Rectal smooth muscle tissue (tissue), 1 donor: ENCODE results near the gene NDRG2.

Source experiments
- H3K27ac ChIP-seq: one replicate; pipeline ENCODE4 v1.7.0; 2013; ENCODE audit warnings: low read depth, low read length, inconsistent platforms
- H3K27me3 ChIP-seq: one replicate; pipeline ENCODE4 v1.7.0; 2013; ENCODE audit warnings: low read length; ENCODE audit not compliant: control insufficient read depth, insufficient read depth
- H3K36me3 ChIP-seq: one replicate; pipeline ENCODE4 v1.7.0; 2013; ENCODE audit warnings: low read length; ENCODE audit not compliant: control insufficient read depth, insufficient read depth
- H3K4me1 ChIP-seq: one replicate; pipeline ENCODE4 v1.7.0; 2013; ENCODE audit warnings: low read length; ENCODE audit not compliant: control insufficient read depth, insufficient read depth
- H3K4me3 ChIP-seq: one replicate; pipeline ENCODE4 v1.7.0; 2013; ENCODE audit warnings: low read length
- H3K9ac ChIP-seq: one replicate; pipeline ENCODE4 v1.7.0; 2013; ENCODE audit warnings: low read length

Gene NDRG2

GRCh38 chr14:21025371-21026273 is 761 bp upstream of the NDRG2 start:
- peak overlapping the region; percentile 89 for H3K27ac ChIP-seq
- H3K9ac ChIP-seq = peak overlapping the region; percentile 69
- H3K36me3 ChIP-seq = peaks cover 3% of the 10 kb centered on the region
- H3K4me3 ChIP-seq = peak overlapping the region; percentile 87
- H3K4me1 ChIP-seq = peaks cover 8% of the 10 kb centered on the region
- H3K27me3 ChIP-seq = no peaks in the 10 kb centered on the region

DNA sequence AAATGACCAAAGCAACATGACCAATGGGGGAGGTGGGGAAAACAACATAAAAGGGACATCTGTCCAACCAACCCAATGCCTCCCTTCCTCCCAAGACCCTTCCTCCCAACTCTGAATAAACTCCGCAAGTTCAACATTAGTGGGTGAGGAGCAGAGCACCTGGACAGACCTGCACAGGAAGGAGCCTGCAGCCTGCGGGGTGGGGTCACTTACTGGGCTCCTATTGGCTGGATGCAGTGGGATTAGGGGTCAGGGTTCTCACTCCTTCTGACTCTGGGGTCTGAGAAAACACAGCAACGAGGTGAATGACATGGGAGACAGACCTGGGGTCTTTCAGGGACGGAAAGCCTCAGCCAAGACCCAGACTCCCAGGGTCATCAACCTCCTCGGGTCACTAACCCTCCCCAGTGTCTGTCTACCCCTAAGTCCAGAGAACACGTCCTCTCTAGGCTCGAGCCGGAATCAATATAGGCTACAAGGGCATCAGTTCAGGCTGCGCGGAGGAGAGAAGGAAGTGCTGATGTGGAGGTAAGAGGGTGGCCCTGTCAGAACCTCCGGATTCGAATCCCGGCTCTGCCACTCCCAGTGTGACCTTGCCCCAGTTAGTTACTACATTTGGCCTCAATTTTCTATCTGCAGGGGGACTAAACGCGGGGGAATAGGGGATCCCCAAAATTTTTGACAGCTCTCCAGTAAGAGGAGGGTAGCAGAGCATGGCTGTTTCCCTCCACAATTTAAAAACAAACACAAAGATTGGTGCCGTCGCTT is 860 bp downstream of the NDRG2 start:
- peaks cover 8% of the 10 kb centered on the region for H3K4me1 ChIP-seq
- H3K4me3 ChIP-seq = peak overlapping the region; percentile 87
- H3K27ac ChIP-seq = peak overlapping the region; percentile 89
- peak overlapping the region; percentile 77 for H3K9ac ChIP-seq
- peaks cover 10% of the 10 kb centered on the region for H3K36me3 ChIP-seq
- H3K27me3 ChIP-seq = no peaks in the 10 kb centered on the region

- H3K4me1 ChIP-seq = peaks cover 8% of the 10 kb centered on the region
These were observed 1.7 kb downstream of the NDRG2 start for GRCh38 chr14:21023174-21023573.

GRCh38 chr14:21022686-21023085 is 2.2 kb downstream of the NDRG2 start:
- H3K9ac ChIP-seq = no peak overlapping the region
- H3K4me3 ChIP-seq = no peak overlapping the region
- H3K27me3 ChIP-seq = no peaks in the 10 kb centered on the region
- no peak overlapping the region for H3K27ac ChIP-seq
- H3K36me3 ChIP-seq = peaks cover 20% of the 10 kb centered on the region
- H3K4me1 ChIP-seq = peaks cover 8% of the 10 kb centered on the region

More at GRCh38 chr14:21023174-21023573, 1.7 kb downstream of the NDRG2 start:
- H3K27ac ChIP-seq = no peak overlapping the region
- peak overlapping the region; percentile 87 for H3K4me3 ChIP-seq
- H3K9ac ChIP-seq = no peak overlapping the region
- peaks cover 18% of the 10 kb centered on the region for H3K36me3 ChIP-seq
- no peaks in the 10 kb centered on the region for H3K27me3 ChIP-seq

- Histone ChIP-seq H3K27ac (no peak overlapping the region), H3K27me3 (no peaks in the 10 kb centered on the region), H3K4me1 (peaks cover 3% of the 10 kb centered on the region), H3K9ac (no peak overlapping the region), H3K4me3 (no peak overlapping the region), H3K36me3 (peaks cover 26% of the 10 kb centered on the region)
These were observed 3.8 kb downstream of the NDRG2 start for GRCh38 chr14:21020977-21021545.

DNA sequence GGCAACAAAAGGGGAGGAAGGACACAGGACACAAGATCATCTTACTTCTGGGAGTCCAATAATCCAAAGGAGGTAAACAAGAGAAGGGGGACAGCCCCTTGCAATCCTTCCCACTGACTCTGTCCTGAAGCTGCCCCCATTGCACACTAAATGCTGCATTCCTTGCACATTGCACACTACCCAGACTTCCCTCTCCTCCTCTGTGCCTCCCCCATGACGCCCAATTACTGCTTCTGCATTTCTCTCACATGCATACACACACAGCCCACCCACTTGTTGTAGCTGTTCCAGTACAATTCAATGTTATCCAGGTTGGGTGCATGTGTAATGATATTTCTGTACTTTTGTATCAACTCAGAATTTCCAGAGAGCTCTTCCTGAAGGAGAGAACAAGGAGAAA is 5.5 kb downstream of the NDRG2 start:
- Histone ChIP-seq H3K27ac (no peak overlapping the region), H3K4me1 (no peaks in the 10 kb centered on the region), H3K9ac (no peak overlapping the region), H3K27me3 (no peaks in the 10 kb centered on the region), H3K4me3 (no peak overlapping the region), H3K36me3 (peaks cover 26% of the 10 kb centered on the region)

DNA sequence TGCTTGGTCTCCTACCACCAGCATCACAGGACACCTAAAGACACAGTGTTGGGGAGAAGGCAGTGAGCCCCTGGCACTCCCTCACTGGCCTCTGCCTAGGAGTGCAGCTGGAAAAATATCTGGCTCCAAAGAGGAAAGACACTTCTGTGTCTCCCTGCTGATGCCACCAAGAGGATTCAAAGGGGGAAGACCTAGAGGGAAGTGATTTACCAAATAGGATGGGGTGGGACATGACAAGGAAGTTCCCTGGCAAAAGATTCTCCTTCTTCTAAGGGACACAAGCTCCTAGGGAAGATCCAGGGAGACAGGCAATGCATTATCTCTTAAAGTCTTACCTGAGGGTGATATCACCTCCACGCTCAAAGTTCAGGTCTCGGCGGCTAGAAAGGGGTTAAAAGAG is 6.1 kb downstream of the NDRG2 start:
- no peaks in the 10 kb centered on the region for H3K4me1 ChIP-seq
- H3K27me3 ChIP-seq = no peaks in the 10 kb centered on the region
- no peak overlapping the region for H3K27ac ChIP-seq
- no peak overlapping the region for H3K4me3 ChIP-seq
- H3K36me3 ChIP-seq = peaks cover 26% of the 10 kb centered on the region
- H3K9ac ChIP-seq = no peak overlapping the region

GRCh38 chr14:21018286-21018685 is 6.6 kb downstream of the NDRG2 start:
- Histone ChIP-seq H3K4me1 (no peaks in the 10 kb centered on the region), H3K27me3 (no peaks in the 10 kb centered on the region), H3K27ac (no peak overlapping the region), H3K36me3 (peaks cover 26% of the 10 kb centered on the region), H3K9ac (no peak overlapping the region), H3K4me3 (no peak overlapping the region)

GRCh38 chr14:21017528-21018245 is 7.2 kb downstream of the NDRG2 start:
- H3K4me1 ChIP-seq = no peaks in the 10 kb centered on the region
- H3K27me3 ChIP-seq = no peaks in the 10 kb centered on the region
- H3K27ac ChIP-seq = no peak overlapping the region
- no peak overlapping the region for H3K4me3 ChIP-seq
- no peak overlapping the region for H3K9ac ChIP-seq
- H3K36me3 ChIP-seq = peaks cover 26% of the 10 kb centered on the region

DNA sequence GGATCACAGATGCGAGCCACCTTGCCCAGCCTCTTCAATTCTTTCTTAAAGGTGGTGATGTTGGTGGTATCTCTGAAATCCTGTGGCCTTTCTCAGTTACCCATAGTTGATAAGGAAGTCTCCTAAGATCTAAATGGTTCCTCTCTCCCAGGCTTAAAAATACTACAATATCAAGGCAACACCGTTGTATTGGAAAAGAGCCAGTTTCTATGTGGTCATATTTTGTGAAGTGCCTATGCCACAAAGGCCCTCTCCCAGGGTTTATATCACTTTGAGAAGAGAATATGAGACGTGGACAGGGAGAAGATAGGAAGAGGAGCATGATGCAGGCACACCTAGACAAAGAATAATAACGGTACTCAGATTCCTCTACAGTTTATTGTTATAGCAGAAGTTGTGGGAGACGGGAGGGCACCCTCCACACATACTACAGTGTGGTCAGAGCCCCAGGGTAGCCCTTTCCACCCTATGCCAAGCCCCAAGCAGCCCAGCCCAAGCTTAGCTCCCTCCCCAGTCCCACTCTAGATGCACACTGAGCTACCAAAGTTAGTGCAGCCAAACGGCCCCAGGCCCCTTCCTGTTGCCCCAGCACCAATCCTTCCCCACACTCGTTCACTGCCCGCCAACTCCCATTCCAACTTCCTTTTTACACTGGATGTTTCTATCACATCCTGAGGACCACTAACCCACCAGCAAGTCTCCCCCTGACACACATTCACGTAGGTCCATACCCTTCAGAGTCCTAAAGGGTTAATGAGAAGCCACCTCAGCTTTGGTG is 8.3 kb downstream of the NDRG2 start:
- no peaks in the 10 kb centered on the region for H3K4me1 ChIP-seq
- H3K9ac ChIP-seq = no peak overlapping the region
- H3K4me3 ChIP-seq = no peak overlapping the region
- peaks cover 26% of the 10 kb centered on the region for H3K36me3 ChIP-seq
- H3K27ac ChIP-seq = no peak overlapping the region
- no peaks in the 10 kb centered on the region for H3K27me3 ChIP-seq

DNA sequence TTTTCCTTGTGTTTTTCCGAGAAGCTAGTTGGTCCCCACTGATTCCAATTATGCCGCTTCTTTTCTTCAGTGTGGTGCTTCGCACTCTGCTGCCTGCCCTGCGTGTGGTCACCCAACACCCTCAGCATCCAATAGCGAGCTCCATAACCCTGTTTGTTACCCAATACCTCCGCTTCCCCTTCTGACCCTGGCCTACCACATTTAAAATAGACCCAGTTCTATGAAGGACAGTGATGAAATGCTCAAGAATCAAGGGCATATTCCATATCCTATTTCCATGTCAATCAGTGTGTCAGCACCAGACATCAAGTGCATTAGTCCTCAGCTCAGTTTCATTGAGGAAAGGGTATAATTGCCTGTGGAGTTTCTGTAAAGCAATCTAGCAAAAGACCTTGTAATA is 9.5 kb downstream of the NDRG2 start:
- no peak overlapping the region for H3K4me3 ChIP-seq
- no peak overlapping the region for H3K27ac ChIP-seq
- H3K9ac ChIP-seq = no peak overlapping the region
- no peaks in the 10 kb centered on the region for H3K27me3 ChIP-seq
- peaks cover 21% of the 10 kb centered on the region for H3K36me3 ChIP-seq
- H3K4me1 ChIP-seq = no peaks in the 10 kb centered on the region
